ENCODE data around the gene NEURL4. TPM values are rescaled to one million over a fixed set of nuclear protein-coding genes. Genes with fewer than 3 reads are reported as not detected.

The NEURL4 gene
- total RNA-seq, 1 donor from 2014 or later, result 75.2 TPM

DNA sequence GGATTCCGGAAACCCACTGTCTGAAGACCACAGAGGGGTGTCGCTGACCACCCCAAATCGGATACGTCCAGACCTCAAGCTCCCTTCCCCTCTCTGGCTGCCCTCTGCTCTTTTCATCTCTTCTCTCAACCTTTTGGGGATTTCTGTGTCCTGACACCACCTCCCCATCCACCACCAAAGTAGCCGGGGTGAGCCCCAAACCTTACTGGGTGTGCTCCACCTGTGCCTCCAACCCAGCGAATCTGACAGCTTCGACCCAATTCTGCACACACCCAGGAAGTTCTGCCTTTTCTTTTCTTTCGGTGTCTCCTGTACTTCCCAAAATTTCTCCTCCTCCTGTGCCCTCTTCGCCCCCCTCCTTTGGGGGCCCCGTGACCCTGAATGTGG lies 23.4 kb upstream of the NEURL4 start:
- peak overlapping the region; percentile 81 for H3K4me3 Mint-ChIP-seq (ENCODE audit: low read depth)
- DNase-seq (ENCODE audit: low spot score, unreplicated experiment), result no peak
- H3K9me3 Mint-ChIP-seq (ENCODE audit: low read depth), result no peaks in the 10 kb centered on the region
- peaks cover 3% of the 10 kb centered on the region for H3K27me3 Mint-ChIP-seq
- H3K4me1 Mint-ChIP-seq (ENCODE audit: low read depth), result peaks cover 26% of the 10 kb centered on the region
- TF ChIP-seq, protein P1, sequence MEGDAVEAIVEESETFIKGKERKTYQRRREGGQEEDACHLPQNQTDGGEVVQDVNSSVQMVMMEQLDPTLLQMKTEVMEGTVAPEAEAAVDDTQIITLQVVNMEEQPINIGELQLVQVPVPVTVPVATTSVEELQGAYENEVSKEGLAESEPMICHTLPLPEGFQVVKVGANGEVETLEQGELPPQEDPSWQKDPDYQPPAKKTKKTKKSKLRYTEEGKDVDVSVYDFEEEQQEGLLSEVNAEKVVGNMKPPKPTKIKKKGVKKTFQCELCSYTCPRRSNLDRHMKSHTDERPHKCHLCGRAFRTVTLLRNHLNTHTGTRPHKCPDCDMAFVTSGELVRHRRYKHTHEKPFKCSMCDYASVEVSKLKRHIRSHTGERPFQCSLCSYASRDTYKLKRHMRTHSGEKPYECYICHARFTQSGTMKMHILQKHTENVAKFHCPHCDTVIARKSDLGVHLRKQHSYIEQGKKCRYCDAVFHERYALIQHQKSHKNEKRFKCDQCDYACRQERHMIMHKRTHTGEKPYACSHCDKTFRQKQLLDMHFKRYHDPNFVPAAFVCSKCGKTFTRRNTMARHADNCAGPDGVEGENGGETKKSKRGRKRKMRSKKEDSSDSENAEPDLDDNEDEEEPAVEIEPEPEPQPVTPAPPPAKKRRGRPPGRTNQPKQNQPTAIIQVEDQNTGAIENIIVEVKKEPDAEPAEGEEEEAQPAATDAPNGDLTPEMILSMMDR (IDR thresholded peaks at IDR 0.05; ENCODE audit: unreplicated experiment), result no peak
- H3K27ac Mint-ChIP-seq, result peak overlapping the region; percentile 95
- no peaks in the 10 kb centered on the region for H3K36me3 Mint-ChIP-seq (ENCODE audit: insufficient read depth)

DNA sequence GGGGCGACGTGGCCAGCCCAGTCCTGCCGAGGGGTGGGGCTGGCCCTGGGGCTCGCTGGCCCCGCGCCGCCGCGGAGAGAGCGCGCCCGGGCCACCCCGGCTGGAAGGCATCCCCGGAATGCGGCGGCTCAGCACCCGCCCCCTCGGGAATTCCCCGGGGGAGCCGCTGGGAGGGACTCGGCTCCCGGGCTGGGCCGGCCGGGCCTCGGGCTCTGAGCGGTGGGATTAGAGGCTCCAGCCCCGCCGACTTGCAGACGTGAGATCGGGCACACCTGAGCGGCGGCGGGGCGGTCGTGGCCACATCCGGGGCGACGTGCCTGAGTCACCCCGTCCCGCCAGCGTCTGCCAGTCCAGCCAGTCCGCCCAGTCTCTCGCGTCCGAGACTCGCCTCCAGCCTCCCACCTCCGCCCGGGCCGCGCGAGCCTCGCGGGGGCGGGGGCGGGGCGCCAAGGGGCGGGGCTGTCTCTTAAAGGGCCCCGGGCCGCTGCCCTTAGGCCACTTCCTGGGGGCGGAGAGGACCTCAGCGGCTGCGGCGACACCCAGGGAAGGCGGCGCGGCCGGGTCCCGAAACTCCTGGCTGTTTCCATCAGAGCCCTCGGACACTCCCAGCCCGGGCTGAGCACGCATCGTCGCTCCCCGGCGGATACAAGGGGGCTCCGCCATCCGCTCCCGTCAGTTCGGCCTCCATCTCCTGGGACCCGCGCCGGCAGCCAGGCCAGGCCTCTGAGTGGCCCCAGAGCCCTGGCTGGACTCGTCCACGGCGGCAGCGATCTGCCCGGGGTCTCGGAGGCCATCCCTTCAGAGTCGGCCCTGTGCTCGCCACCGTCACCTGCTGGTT lies 22.7 kb upstream of the NEURL4 start, which contains the start of gene KCTD11:
Gene KCTD11 (plus strand): TSS at position 498 of the 838 bp plus-strand sequence.
- Mint-ChIP-seq H3K4me3 (ENCODE audit: low read depth) (peak within 1 kb of the TSS; percentile 85), H3K9me3 (ENCODE audit: low read depth) (no peaks in the 10 kb centered on the region), H3K36me3 (ENCODE audit: insufficient read depth) (no peaks in the 10 kb centered on the region), H3K27ac (peak within 1 kb of the TSS; percentile 98), H3K27me3 (no peaks in the 10 kb centered on the region), H3K4me1 (ENCODE audit: low read depth) (peaks cover 26% of the 10 kb centered on the region)
- TF ChIP-seq, protein P1 (IDR thresholded peaks at IDR 0.05; ENCODE audit: unreplicated experiment), result peak; percentile 71
- DNase-seq (ENCODE audit: low spot score, unreplicated experiment), result peak; percentile 78

DNA sequence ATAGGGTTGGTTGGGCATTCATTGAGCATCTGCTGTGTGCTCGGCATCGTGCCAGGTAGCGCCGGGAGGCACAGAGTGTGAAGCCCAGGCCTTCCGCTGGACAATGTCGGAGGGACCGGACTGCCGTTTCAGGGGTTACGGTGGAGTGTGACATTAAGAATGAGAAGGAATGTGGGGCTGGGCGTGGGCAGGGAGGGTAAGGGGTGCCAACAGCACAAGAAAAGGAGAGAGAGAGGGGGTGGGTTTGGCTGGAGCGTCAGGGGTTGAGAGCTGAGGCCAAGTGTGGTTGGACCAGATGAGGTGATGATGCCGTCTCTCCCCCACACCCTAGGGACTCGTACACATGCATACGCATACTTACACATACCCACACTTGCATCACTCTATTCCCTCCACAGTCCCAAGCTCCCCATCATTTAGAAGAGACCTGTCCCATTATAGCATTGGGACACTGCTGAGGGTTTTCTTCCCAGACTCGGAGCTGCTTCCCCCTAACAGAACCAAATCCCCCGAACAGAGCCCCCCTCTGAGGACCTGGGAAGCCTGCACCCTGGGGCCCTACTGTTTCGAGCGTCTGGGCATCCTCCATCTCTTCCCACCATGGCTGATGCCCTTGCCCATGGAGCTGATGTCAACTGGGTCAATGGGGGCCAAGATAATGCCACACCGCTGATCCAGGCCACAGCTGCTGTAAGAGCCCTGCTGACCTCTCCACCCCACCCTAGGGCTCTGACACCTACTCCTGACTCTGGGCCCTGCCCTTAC lies 19.5 kb upstream of the NEURL4 start:
- Mint-ChIP-seq H3K27ac (no peak overlapping the region), H3K9me3 (ENCODE audit: low read depth) (no peaks in the 10 kb centered on the region), H3K36me3 (ENCODE audit: insufficient read depth) (no peaks in the 10 kb centered on the region), H3K4me1 (ENCODE audit: low read depth) (peaks cover 22% of the 10 kb centered on the region), H3K4me3 (ENCODE audit: low read depth) (no peak overlapping the region), H3K27me3 (peaks cover 5% of the 10 kb centered on the region)
- no peak for DNase-seq (ENCODE audit: low spot score, unreplicated experiment)
- TF ChIP-seq, protein P1 (IDR thresholded peaks at IDR 0.05; ENCODE audit: unreplicated experiment), result no peak

DNA sequence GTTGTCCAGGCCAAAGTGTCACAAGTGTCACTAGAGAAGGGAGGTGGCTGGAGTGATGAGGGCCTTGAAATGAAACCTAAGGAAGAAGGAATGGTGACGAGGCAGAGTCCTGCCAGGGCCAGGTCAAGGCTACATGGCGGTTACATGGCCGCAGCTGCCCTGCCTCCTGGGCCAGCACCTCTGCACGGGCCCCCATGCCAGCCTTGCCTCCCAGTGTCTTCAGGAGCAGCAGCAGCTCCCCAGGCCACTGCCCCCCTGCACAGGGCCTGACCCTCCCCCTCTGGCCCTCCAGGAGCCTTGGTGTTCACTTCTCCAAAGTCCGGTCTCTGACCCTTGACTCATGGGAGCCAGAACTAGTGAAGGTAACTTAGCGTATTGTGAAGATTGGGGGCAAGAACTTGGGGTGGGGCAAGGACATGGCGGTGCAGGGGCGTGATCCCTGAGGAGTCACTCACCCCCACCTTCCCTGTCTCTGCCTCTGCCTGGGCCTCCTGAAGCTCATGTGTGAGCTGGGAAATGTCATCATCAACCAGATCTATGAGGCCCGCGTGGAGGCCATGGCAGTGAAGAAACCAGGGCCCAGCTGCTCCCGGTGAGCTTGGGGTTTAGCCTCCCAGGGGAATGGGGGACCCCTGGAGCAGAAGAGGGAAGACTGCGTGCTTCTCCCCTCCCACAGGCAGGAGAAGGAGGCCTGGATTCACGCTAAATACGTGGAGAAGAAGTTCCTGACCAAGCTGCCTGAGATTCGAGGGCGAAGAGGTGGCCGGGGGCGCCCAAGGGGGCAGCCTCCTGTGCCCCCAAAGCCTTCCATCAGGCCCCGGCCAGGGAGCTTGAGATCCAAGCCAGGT lies 18.7 kb upstream of the NEURL4 start:
- H3K27me3 Mint-ChIP-seq, result peaks cover 8% of the 10 kb centered on the region

More for the DNA sequence above, 18.7 kb upstream of the NEURL4 start:
- Mint-ChIP-seq H3K4me3 (ENCODE audit: low read depth) (no peak overlapping the region), H3K36me3 (ENCODE audit: insufficient read depth) (no peaks in the 10 kb centered on the region), H3K9me3 (ENCODE audit: low read depth) (no peaks in the 10 kb centered on the region), H3K27ac (peak overlapping the region; percentile 20), H3K4me1 (ENCODE audit: low read depth) (peaks cover 21% of the 10 kb centered on the region)
- DNase-seq (ENCODE audit: low spot score, unreplicated experiment), result no peak
- TF ChIP-seq, protein P1 (IDR thresholded peaks at IDR 0.05; ENCODE audit: unreplicated experiment), result no peak

Measured in progenitor cell of endocrine pancreas (in vitro differentiated cells).